ENCODE data around the gene SLC9A1. TPM values are rescaled to one million over a fixed set of nuclear protein-coding genes. Genes with fewer than 3 reads are reported as not detected.

The SLC9A1 gene
- total and polyA plus RNA-seq, 12 donors, result 3.1 to 49.0 (median 28.4) TPM

GRCh38 chr1:27149084-27149761, 5.7 kb downstream of the SLC9A1 start:
- peak in 1 of 7 donors; percentile 22 for DNase-seq
- intact Hi-C loops (cut with DNase I), result no loop called here
- WGBS, 4 donors, result 42 to 56% (median 50%) methylated on average over 8 of the region's 8 CpGs
- Histone ChIP-seq H3K27me3 (no peaks in the 10 kb centered on the region), H3K27ac (peak overlapping the region in 3 of 5 donors; percentile 29 to 62 (median 57)), H3K9me3 (replicated peaks in 1 of 3) (no peaks in the 10 kb centered on the region), H3K4me1 (replicated peaks in 1 of 2) (peaks cover 44 to 83% of the 10 kb centered on the region in 2 donors), H3K36me3 (replicated peaks in 1 of 2) (no peaks in the 10 kb centered on the region), H3K4me3 (no peak overlapping the region)
- TF ChIP-seq POLR2A (IDR thresholded peaks at IDR 0.05), result no peak
- TF ChIP-seq CTCF (IDR thresholded peaks at IDR 0.05), result no peak

- intact Hi-C loops (cut with DNase I), result no loop called here
- WGBS, 4 donors, result 42 to 69% (median 57%) methylated on average over 2 of the region's 2 CpGs
- TF ChIP-seq CTCF (IDR thresholded peaks at IDR 0.05) (no peak), POLR2A (IDR thresholded peaks at IDR 0.05) (no peak)
- peak in 1 of 7 donors; percentile 19 for DNase-seq
- no peaks in the 10 kb centered on the region for H3K27me3 ChIP-seq
- peak overlapping the region in 3 of 5 donors; percentile 12 to 62 (median 57) for H3K27ac ChIP-seq
- peaks cover 46 to 80% of the 10 kb centered on the region in 2 donors for H3K4me1 ChIP-seq (replicated peaks in 1 of 2)
- H3K9me3 ChIP-seq (replicated peaks in 1 of 3), result no peaks in the 10 kb centered on the region
- H3K36me3 ChIP-seq (replicated peaks in 1 of 2), result no peaks in the 10 kb centered on the region
- H3K4me3 ChIP-seq, result no peak overlapping the region
Measured at GRCh38 chr1:27148591-27148990, 6.3 kb downstream of the SLC9A1 start.

GRCh38 chr1:27147842-27148518, 6.9 kb downstream of the SLC9A1 start:
- no peak overlapping the region for H3K4me3 ChIP-seq
- no peak for TF ChIP-seq CTCF (IDR thresholded peaks at IDR 0.05)
- TF ChIP-seq POLR2A (IDR thresholded peaks at IDR 0.05), result no peak
- no peaks in the 10 kb centered on the region for H3K9me3 ChIP-seq (replicated peaks in 1 of 3)
- WGBS, 4 donors, result 95 to 100% (median 100%) methylated on average over 1 of the region's 1 CpG
- no peaks in the 10 kb centered on the region for H3K36me3 ChIP-seq (replicated peaks in 1 of 2)
- no peak for DNase-seq
- intact Hi-C loops (cut with DNase I), result no loop called here
- H3K27ac ChIP-seq, result peak overlapping the region in 2 of 5 donors; percentile 57 to 62
- H3K4me1 ChIP-seq (replicated peaks in 1 of 2), result peaks cover 46 to 79% of the 10 kb centered on the region in 2 donors
- H3K27me3 ChIP-seq, result no peaks in the 10 kb centered on the region

- Histone ChIP-seq H3K27me3 (no peaks in the 10 kb centered on the region), H3K27ac (peak overlapping the region; percentile 40 to 85 (median 81)), H3K36me3 (replicated peaks in 1 of 2) (no peaks in the 10 kb centered on the region), H3K4me1 (replicated peaks in 1 of 2) (peaks cover 33 to 67% of the 10 kb centered on the region in 2 donors), H3K9me3 (replicated peaks in 1 of 3) (no peaks in the 10 kb centered on the region), H3K4me3 (no peak overlapping the region)
- 38 to 47% (median 40%) methylated on average over 6 to 7 of the region's 7 CpGs for WGBS, 4 donors
- TF ChIP-seq CTCF (IDR thresholded peaks at IDR 0.05), result no peak
- TF ChIP-seq POLR2A (IDR thresholded peaks at IDR 0.05), result peak in 1 of 2 donors; percentile 48
- intact Hi-C loops (cut with DNase I), result no loop called here
- DNase-seq, result peak; percentile 79 to 93 (median 91)
Measured at GRCh38 chr1:27145934-27146354, 9.0 kb downstream of the SLC9A1 start.

All from adrenal gland (tissue), 12 donors.